Mesothelial cell of epicardium (in vitro differentiated cells): ENCODE data around the gene CDH2. TPM values are rescaled to one million over a fixed set of nuclear protein-coding genes. Genes with fewer than 3 reads are reported as not detected.

Source experiments
- DNase-seq, 2 experiments: peaks; one replicate each; pipeline ENCODE4 v3.0.0; 2021; ENCODE audit warnings: low spot score in 2 of 2; ENCODE audit not compliant: unreplicated experiment in 2 of 2
- H3K27ac Mint-ChIP-seq: 2 replicates; pipeline ENCODE4 v1.8.0; 2021; ENCODE audit warnings: mixed read lengths
- H3K27me3 Mint-ChIP-seq: 2 replicates; pipeline ENCODE4 v1.8.0; 2021; ENCODE audit warnings: low read depth, mixed read lengths
- H3K36me3 Mint-ChIP-seq: 2 replicates; pipeline ENCODE4 v1.8.0; 2021; ENCODE audit warnings: mixed read lengths
- H3K4me1 Mint-ChIP-seq: 2 replicates; pipeline ENCODE4 v1.8.0; 2021; ENCODE audit warnings: mixed read lengths
- H3K4me3 Mint-ChIP-seq: 2 replicates; pipeline ENCODE4 v1.8.0; 2021; ENCODE audit warnings: mild to moderate bottlenecking, moderate library complexity, mixed read lengths
- H3K9me3 Mint-ChIP-seq: 2 replicates; pipeline ENCODE4 v1.8.0; 2021; ENCODE audit warnings: mixed read lengths
- total RNA-seq: library from RNA; stranded (reverse); gene quantifications from 3 replicates; pipeline ENCODE4 v1.2.1, GENCODE V29; 2021
- TF ChIP-seq, protein P1 (sequence below): fragments of 200-600 bp; sonication (generic); IDR thresholded peaks from one replicate; pipeline ENCODE4 v1.5.0; 2021; ENCODE audit warnings: antibody characterized with exemption; ENCODE audit not compliant: unreplicated experiment

CDH2 gene
- total RNA-seq, 1 donor from 2014 or later = 46.6 TPM

DNA sequence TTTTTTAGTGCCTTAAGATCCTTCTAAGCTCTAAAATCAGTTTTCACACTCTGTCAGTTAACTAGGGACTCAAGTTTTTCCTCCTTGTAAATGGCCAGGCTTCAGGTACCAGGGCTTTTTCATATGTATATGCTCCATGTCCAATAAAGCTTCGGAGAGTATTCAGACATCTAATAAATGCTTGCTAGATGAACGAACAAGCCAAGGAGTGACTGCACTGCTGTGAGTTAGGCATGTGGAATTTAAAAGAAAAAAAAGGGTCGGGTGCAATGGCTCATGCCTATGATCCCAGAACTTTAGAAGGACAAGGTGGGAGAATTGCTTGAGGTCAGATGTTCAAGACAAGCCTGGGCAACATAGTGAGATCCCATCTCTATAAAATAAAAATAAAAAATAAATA, 81.9 kb downstream of the CDH2 start:
- TF ChIP-seq, protein P1, sequence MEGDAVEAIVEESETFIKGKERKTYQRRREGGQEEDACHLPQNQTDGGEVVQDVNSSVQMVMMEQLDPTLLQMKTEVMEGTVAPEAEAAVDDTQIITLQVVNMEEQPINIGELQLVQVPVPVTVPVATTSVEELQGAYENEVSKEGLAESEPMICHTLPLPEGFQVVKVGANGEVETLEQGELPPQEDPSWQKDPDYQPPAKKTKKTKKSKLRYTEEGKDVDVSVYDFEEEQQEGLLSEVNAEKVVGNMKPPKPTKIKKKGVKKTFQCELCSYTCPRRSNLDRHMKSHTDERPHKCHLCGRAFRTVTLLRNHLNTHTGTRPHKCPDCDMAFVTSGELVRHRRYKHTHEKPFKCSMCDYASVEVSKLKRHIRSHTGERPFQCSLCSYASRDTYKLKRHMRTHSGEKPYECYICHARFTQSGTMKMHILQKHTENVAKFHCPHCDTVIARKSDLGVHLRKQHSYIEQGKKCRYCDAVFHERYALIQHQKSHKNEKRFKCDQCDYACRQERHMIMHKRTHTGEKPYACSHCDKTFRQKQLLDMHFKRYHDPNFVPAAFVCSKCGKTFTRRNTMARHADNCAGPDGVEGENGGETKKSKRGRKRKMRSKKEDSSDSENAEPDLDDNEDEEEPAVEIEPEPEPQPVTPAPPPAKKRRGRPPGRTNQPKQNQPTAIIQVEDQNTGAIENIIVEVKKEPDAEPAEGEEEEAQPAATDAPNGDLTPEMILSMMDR = no peak
- no peak for DNase-seq
- H3K4me1 Mint-ChIP-seq = peaks cover 8% of the 10 kb centered on the region
- peaks cover 5% of the 10 kb centered on the region for H3K36me3 Mint-ChIP-seq
- no peak overlapping the region for H3K4me3 Mint-ChIP-seq
- no peaks in the 10 kb centered on the region for H3K27me3 Mint-ChIP-seq
- no peak overlapping the region for H3K27ac Mint-ChIP-seq
- peaks cover 12% of the 10 kb centered on the region for H3K9me3 Mint-ChIP-seq

DNA sequence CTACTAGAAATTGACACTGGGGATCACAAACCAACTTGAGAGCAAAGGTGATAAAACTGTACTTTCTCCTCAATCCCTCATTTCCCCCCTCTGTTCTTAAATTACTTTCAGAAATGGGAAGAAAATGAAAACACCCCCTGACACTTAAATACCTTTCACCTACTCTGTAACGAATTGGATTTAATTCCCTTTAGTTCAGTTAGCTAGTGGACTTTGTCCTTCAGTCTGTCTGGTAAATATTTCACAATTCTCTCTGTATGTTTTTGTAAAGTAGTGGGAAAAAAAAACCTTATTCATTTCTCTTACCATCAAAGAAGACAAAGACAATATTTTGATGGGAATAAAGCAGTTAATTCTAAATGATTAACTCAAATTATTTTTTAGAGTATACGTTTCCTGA, 85.7 kb downstream of the CDH2 start:
- no peaks in the 10 kb centered on the region for H3K27me3 Mint-ChIP-seq
- TF ChIP-seq, protein P1 = no peak
- H3K27ac Mint-ChIP-seq = no peak overlapping the region
- no peak for DNase-seq
- no peaks in the 10 kb centered on the region for H3K36me3 Mint-ChIP-seq
- H3K4me3 Mint-ChIP-seq = no peak overlapping the region
- H3K4me1 Mint-ChIP-seq = peaks cover 15% of the 10 kb centered on the region
- no peaks in the 10 kb centered on the region for H3K9me3 Mint-ChIP-seq

DNA sequence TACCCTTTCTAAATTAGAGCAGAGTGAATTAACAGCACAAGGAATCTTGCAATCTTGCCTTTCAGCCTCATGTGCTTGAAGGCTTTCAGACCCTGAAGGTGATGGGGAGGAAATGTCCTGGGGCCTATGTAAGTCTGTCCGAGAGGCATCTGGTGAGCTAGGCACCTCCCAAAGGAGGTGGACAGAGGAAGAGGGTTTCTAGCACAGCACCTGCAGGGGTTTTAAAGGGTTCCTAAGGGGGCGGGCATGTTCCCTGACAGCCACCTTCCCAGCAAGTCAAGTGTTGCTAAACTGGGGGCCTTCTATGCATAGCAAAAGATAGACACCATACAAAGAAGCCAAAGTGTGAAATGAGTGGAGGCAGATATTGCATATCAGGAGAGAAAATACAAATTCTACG, 88.5 kb downstream of the CDH2 start:
- no peak for DNase-seq
- Mint-ChIP-seq H3K27ac (no peak overlapping the region), H3K4me1 (peaks cover 15% of the 10 kb centered on the region), H3K36me3 (no peaks in the 10 kb centered on the region), H3K4me3 (no peak overlapping the region), H3K9me3 (no peaks in the 10 kb centered on the region), H3K27me3 (no peaks in the 10 kb centered on the region)
- TF ChIP-seq, protein P1 = no peak

DNA sequence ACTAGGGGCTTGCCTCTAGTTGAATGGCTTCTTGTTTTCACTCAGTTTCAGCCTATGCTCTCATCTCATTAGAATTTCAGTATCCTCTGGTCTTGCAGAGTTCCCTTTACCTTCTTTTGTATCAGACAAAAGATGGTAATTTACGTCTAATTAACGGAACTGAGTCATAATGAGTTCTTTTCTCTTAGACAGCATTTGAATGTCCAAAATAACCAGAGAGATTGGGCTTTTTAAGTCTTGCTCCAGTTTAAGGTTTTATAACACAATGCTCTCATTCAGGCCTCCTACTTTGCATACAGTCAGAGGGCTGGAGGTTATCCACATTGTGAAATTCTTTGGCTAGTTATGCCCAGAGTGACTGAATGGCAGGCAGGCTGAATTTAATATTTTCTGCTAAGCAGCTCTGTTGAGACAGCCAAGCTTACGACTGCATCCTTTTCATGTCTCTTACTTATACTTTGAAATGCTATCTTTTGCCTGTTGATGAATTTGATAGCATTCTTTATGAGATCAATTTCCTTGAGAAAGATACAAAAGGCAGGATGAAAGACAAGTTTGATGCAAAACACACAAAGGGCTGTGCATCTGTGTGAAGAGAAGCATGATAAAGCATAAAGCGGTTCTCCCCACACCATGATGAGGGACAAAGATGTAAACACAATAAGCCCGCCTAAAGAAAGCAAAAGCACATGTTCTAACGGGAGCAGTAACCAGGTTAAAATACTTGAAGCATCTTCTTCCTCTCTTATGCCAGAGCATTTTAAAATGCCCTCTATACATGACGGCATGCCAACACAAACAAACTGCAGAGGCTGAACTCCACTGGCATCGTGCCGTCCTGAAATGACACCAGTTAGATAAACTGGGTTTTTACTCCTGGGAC, 90.0 kb downstream of the CDH2 start:
- Mint-ChIP-seq H3K4me1 (peaks cover 15% of the 10 kb centered on the region), H3K9me3 (no peaks in the 10 kb centered on the region), H3K27me3 (no peaks in the 10 kb centered on the region), H3K36me3 (no peaks in the 10 kb centered on the region), H3K4me3 (no peak overlapping the region), H3K27ac (peak overlapping the region; percentile 24)
- TF ChIP-seq, protein P1 = no peak
- no peak for DNase-seq

DNA sequence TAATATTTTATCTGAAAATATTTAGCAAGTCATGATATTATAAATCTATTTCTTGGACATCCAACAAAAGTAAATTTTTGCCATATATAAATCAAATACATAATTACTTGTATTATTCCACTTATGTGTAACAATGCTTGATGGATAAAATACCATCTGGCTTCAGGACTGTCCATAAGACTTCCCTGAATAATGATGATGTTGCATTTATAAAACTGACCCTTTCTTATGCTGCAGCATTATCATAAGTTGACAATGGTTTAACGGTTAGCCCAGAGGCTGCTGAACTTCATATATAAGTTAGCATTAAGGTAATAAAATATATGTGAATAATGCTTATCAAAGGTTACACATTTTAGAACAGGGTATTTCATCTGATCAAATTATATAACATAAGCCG, 95.4 kb downstream of the CDH2 start:
- H3K9me3 Mint-ChIP-seq = no peaks in the 10 kb centered on the region
- H3K36me3 Mint-ChIP-seq = no peaks in the 10 kb centered on the region
- H3K4me3 Mint-ChIP-seq = no peak overlapping the region
- peaks cover 1% of the 10 kb centered on the region for H3K27me3 Mint-ChIP-seq
- DNase-seq = no peak
- TF ChIP-seq, protein P1 = no peak
- peaks cover 35% of the 10 kb centered on the region for H3K4me1 Mint-ChIP-seq
- no peak overlapping the region for H3K27ac Mint-ChIP-seq
